ENCODE data around the gene STAT5B.
"Not testable (repeated sequence)": the region's sequence is repeated elsewhere in the genome, so short reads cannot be mapped to it uniquely, and the experiment has no call there.

Gene STAT5B

DNA sequence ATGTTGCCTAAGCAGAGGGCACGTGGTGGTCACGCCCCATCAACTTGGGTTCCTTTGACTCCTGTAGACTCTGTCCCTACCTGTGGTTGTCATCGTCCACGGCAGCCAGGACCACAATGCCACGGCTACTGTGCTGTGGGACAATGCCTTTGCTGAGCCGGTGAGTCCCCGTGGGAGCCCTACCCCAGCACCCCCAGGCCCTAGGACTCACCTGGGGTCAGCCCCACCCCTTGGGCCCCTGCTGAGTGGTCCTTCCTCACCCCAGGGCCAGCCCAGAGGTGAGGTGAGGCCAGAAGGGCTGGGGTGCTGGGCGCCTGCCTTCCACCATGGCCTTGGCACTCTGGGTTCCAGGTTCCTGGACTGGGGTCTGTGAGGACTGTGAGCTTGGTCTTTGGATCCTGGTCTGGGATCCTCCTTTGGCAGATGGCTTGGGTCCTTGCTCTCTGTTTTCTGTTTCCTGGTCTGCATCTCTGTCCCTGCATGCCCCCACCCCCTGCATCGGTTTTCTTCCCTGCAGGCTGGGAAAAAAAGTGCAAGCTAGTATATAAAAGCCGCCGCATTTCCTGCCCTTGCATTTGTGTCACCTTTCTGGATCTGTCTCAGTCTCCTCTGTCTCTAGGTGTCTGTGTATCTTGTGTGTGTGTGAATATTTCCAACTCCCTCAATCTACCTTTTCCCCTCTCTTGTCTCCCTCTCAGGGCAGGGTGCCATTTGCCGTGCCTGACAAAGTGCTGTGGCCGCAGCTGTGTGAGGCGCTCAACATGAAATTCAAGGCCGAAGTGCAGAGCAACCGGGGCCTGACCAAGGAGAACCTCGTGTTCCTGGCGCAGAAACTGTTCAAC, 29.6 kb upstream of the STAT5B start:
- Histone ChIP-seq H3K4me3 (ENCODE audit: extremely low read depth, insufficient read depth, low read length, poor library complexity, severe bottlenecking) (no peak overlapping the region), H3K4me1 (ENCODE audit: control insufficient read depth, insufficient read depth, low read length, poor library complexity, severe bottlenecking) (peaks cover 7% of the 10 kb centered on the region), H3K9me3 (ENCODE audit: control insufficient read depth, low read length) (no peaks in the 10 kb centered on the region), H3K27ac (ENCODE audit: low read depth, low read length, severe bottlenecking) (no peak overlapping the region), H3K36me3 (ENCODE audit: control insufficient read depth, insufficient read depth, low read length) (no peaks in the 10 kb centered on the region)
- 84 to 94% methylated on average over 6 to 8 of the region's 18 CpGs for WGBS, 2 experiments (ENCODE audit: insufficient coverage in 2 of 2)

DNA sequence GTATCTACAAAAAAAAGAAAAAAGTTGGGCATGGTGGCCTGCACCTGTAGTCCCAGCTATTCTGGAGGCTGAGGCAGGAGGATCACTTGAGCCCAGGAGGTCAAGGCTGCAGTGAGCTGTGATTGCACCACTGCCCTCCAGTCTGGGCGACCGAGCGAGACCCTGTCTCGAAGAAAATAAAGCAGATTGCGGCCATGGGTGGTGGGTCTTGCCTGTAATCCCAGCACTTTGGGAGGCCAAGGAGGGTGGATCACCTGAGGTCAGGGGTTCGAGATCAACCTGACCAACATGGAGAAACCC, 28.8 kb upstream of the STAT5B start:
- H3K27ac ChIP-seq (ENCODE audit: low read depth, low read length, severe bottlenecking); H3K36me3 ChIP-seq (ENCODE audit: control insufficient read depth, insufficient read depth, low read length); H3K4me1 ChIP-seq (ENCODE audit: control insufficient read depth, insufficient read depth, low read length, poor library complexity, severe bottlenecking); H3K4me3 ChIP-seq (ENCODE audit: extremely low read depth, insufficient read depth, low read length, poor library complexity, severe bottlenecking); H3K9me3 ChIP-seq (ENCODE audit: control insufficient read depth, low read length): not testable (repeated sequence)
- WGBS, 2 experiments (ENCODE audit: insufficient coverage in 2 of 2), result 97 to 100% methylated on average over 5 to 6 of the region's 6 CpGs

DNA sequence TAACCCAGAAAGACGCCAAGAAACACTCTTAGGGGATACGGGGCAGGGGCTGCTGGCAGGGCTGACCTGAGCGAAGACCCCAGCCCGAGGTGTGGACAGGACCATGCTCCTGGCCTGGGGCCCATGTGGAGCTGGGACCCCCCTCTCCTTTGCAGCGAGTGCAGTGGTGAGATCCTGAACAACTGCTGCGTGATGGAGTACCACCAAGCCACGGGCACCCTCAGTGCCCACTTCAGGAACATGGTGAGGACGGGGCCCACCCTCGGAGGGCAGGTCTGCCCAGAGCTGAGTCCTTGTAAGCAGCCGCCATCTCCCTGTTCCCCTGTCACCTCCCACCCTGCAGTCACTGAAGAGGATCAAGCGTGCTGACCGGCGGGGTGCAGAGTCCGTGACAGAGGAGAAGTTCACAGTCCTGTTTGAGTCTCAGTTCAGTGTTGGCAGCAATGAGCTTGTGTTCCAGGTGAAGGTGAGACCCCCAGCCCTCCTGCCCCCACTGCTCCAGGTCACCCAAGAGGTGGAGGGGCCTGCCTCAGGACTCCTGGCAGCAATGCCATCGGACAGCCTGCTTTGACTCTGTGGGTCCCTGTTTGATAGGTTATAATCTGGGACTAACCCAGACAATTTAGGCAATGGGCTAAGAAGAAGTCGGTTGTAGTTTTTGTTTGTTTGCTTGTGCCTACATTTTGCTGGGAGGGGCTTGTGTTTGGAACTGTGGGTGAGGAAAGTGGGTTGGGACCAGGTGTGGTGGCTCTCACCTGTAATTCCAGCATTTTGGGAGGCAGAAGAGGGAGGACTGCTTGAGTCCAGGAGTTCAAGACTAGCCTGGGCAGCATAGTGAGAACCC, 28.2 kb upstream of the STAT5B start:
- no peak overlapping the region for H3K27ac ChIP-seq (ENCODE audit: low read depth, low read length, severe bottlenecking)
- H3K9me3 ChIP-seq (ENCODE audit: control insufficient read depth, low read length), result no peaks in the 10 kb centered on the region
- peaks cover 3% of the 10 kb centered on the region for H3K4me1 ChIP-seq (ENCODE audit: control insufficient read depth, insufficient read depth, low read length, poor library complexity, severe bottlenecking)
- no peaks in the 10 kb centered on the region for H3K36me3 ChIP-seq (ENCODE audit: control insufficient read depth, insufficient read depth, low read length)
- no peak overlapping the region for H3K4me3 ChIP-seq (ENCODE audit: extremely low read depth, insufficient read depth, low read length, poor library complexity, severe bottlenecking)
- 94 to 95% methylated on average over 10 to 15 of the region's 16 CpGs for WGBS, 2 experiments (ENCODE audit: insufficient coverage in 2 of 2)

DNA sequence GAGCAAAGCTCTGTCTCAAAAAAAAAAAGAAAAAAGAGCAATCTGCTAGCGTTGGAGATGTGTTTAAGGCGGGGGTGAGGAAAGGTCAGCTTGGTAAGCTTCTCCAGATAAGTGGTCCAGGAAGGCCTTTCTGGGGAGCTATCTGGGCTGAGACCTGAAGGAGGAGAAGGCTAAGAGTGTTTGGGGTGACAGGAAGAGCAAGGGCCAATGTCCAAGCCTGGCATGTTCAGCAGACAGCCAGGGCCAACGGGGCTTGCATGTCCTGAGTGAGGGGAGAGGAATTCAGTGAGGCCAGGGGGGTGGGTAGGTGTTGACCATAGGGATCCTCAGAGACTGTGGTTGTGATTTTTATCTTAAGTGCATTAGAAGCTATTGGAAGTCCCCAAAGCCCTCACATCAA, 27.5 kb upstream of the STAT5B start:
- H3K4me1 ChIP-seq (ENCODE audit: control insufficient read depth, insufficient read depth, low read length, poor library complexity, severe bottlenecking), result peaks cover 3% of the 10 kb centered on the region
- 87 to 90% methylated on average over 3 of the region's 3 CpGs for WGBS, 2 experiments (ENCODE audit: insufficient coverage in 2 of 2)
- H3K4me3 ChIP-seq (ENCODE audit: extremely low read depth, insufficient read depth, low read length, poor library complexity, severe bottlenecking), result no peak overlapping the region
- no peak overlapping the region for H3K27ac ChIP-seq (ENCODE audit: low read depth, low read length, severe bottlenecking)
- H3K36me3 ChIP-seq (ENCODE audit: control insufficient read depth, insufficient read depth, low read length), result no peaks in the 10 kb centered on the region
- H3K9me3 ChIP-seq (ENCODE audit: control insufficient read depth, low read length), result no peaks in the 10 kb centered on the region

DNA sequence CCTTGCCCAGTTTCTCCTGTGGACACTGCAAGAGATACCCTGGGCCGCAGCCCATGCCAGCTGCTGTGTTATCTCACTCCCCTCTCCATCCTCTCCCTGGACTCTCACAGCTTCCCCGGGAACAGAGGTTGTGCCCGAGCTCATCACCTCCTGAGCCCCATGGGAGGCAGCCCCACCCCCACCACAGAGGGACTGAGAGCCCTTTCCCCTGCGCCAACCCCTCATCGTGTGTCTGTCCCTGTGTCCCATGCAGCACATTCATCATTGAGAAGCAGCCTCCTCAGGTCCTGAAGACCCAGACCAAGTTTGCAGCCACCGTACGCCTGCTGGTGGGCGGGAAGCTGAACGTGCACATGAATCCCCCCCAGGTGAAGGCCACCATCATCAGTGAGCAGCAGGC, 24.8 kb upstream of the STAT5B start:
- H3K9me3 ChIP-seq (ENCODE audit: control insufficient read depth, low read length), result no peaks in the 10 kb centered on the region
- H3K36me3 ChIP-seq (ENCODE audit: control insufficient read depth, insufficient read depth, low read length), result no peaks in the 10 kb centered on the region
- WGBS, 2 experiments (ENCODE audit: insufficient coverage in 2 of 2), result 85 to 87% methylated on average over 9 of the region's 9 CpGs
- no peak overlapping the region for H3K4me3 ChIP-seq (ENCODE audit: extremely low read depth, insufficient read depth, low read length, poor library complexity, severe bottlenecking)
- no peak overlapping the region for H3K27ac ChIP-seq (ENCODE audit: low read depth, low read length, severe bottlenecking)
- H3K4me1 ChIP-seq (ENCODE audit: control insufficient read depth, insufficient read depth, low read length, poor library complexity, severe bottlenecking), result peaks cover 3% of the 10 kb centered on the region

DNA sequence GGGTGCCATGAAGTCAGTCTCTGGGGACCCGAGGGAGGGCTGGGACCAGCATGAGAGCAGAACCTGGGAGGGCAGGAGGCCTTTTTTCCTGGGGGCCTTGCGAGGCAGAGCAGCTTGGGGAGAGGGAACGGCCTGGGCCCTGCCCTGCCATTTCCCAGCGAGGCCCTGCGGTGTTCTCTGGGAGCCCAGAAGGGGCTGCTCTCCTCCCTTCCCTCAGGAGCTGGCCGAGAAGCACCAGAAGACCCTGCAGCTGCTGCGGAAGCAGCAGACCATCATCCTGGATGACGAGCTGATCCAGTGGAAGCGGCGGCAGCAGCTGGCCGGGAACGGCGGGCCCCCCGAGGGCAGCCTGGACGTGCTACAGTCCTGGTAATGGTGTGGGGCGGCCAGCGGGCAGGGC, 23.7 kb upstream of the STAT5B start:
- no CpG with 5 or more reads among the region's 17 CpGs for WGBS, 2 experiments (ENCODE audit: insufficient coverage in 2 of 2)
- not testable (repeated sequence) for H3K4me1 ChIP-seq (ENCODE audit: control insufficient read depth, insufficient read depth, low read length, poor library complexity, severe bottlenecking); H3K27ac ChIP-seq (ENCODE audit: low read depth, low read length, severe bottlenecking); H3K9me3 ChIP-seq (ENCODE audit: control insufficient read depth, low read length); H3K36me3 ChIP-seq (ENCODE audit: control insufficient read depth, insufficient read depth, low read length); H3K4me3 ChIP-seq (ENCODE audit: extremely low read depth, insufficient read depth, low read length, poor library complexity, severe bottlenecking)

DNA sequence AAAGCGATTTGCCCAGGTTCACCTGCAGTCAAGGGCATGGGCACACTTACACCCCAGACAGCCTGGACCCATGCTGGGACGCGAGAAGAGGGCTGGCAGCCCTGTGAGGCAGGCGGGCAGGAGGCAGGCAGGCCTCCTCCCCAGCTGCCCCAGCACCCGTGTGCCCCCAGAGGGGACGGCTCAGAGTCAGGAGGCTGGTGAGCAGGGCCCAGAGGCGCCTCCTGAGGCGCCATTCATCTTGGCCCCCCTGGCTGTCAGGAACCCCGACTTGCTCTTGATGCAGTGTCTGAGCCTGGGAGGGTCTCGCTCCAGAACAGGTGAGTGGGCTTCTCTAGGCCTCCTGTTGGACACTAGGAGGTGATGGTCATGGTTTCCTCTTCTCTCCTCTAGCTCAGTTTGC, 23.2 kb upstream of the STAT5B start:
- H3K27ac ChIP-seq (ENCODE audit: low read depth, low read length, severe bottlenecking); H3K36me3 ChIP-seq (ENCODE audit: control insufficient read depth, insufficient read depth, low read length); H3K9me3 ChIP-seq (ENCODE audit: control insufficient read depth, low read length); H3K4me3 ChIP-seq (ENCODE audit: extremely low read depth, insufficient read depth, low read length, poor library complexity, severe bottlenecking); H3K4me1 ChIP-seq (ENCODE audit: control insufficient read depth, insufficient read depth, low read length, poor library complexity, severe bottlenecking): not testable (repeated sequence)
- WGBS, 2 experiments (ENCODE audit: insufficient coverage in 2 of 2), result 83 to 85% methylated on average over 5 to 6 of the region's 10 CpGs

DNA sequence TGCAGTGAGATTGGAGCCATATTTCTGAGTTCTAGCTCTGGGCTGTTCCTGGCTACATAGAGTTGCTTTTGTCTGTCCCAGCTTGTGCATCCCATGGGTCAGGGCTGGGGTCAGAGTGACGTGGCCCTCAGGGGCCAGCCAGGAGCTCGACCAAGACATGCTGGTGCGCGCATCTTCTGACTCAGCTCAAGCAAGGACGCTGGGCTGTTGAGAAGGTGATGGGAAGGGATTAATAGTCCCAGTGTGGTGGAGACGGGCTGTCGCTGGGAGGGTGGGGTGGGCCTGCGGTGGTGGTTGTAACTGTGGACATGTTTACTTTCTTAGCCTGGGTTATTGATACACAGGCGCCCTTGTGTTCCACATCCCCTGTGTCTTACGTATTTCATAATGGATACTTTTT, 21.6 kb upstream of the STAT5B start:
- not testable (repeated sequence) for H3K9me3 ChIP-seq (ENCODE audit: control insufficient read depth, low read length); H3K36me3 ChIP-seq (ENCODE audit: control insufficient read depth, insufficient read depth, low read length); H3K4me3 ChIP-seq (ENCODE audit: extremely low read depth, insufficient read depth, low read length, poor library complexity, severe bottlenecking); H3K27ac ChIP-seq (ENCODE audit: low read depth, low read length, severe bottlenecking); H3K4me1 ChIP-seq (ENCODE audit: control insufficient read depth, insufficient read depth, low read length, poor library complexity, severe bottlenecking)
- WGBS, 2 experiments (ENCODE audit: insufficient coverage in 2 of 2), result 86% methylated on average over 2 of the region's 10 CpGs; no CpG with 5 or more reads in 1 of the 2 experiments

DNA sequence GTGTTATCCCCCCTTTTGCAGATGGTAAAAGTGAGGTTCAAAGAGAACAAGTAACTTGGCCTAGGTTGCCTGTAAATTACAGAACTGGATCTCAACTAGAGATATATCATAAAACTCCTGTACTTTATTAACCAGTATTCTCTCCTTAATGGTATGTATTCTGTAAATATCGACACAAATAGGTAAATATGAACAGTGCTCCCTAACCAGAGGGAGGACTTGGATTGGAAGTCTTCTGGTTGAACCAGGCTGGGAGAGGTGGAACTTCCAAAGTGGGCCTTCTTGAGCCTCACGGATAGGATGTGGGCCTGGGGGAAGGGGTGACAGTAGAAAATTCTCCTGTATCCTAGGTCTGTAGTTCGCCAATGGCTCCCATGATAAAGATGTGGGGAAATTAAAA, 19.8 kb upstream of the STAT5B start:
- WGBS, 2 experiments (ENCODE audit: insufficient coverage in 2 of 2), result 100% methylated on average over 1 of the region's 3 CpGs; no CpG with 5 or more reads in 1 of the 2 experiments
- H3K4me1 ChIP-seq (ENCODE audit: control insufficient read depth, insufficient read depth, low read length, poor library complexity, severe bottlenecking), result no peaks in the 10 kb centered on the region
- no peak overlapping the region for H3K27ac ChIP-seq (ENCODE audit: low read depth, low read length, severe bottlenecking)
- H3K9me3 ChIP-seq (ENCODE audit: control insufficient read depth, low read length), result no peaks in the 10 kb centered on the region
- H3K4me3 ChIP-seq (ENCODE audit: extremely low read depth, insufficient read depth, low read length, poor library complexity, severe bottlenecking), result no peak overlapping the region
- no peaks in the 10 kb centered on the region for H3K36me3 ChIP-seq (ENCODE audit: control insufficient read depth, insufficient read depth, low read length)

DNA sequence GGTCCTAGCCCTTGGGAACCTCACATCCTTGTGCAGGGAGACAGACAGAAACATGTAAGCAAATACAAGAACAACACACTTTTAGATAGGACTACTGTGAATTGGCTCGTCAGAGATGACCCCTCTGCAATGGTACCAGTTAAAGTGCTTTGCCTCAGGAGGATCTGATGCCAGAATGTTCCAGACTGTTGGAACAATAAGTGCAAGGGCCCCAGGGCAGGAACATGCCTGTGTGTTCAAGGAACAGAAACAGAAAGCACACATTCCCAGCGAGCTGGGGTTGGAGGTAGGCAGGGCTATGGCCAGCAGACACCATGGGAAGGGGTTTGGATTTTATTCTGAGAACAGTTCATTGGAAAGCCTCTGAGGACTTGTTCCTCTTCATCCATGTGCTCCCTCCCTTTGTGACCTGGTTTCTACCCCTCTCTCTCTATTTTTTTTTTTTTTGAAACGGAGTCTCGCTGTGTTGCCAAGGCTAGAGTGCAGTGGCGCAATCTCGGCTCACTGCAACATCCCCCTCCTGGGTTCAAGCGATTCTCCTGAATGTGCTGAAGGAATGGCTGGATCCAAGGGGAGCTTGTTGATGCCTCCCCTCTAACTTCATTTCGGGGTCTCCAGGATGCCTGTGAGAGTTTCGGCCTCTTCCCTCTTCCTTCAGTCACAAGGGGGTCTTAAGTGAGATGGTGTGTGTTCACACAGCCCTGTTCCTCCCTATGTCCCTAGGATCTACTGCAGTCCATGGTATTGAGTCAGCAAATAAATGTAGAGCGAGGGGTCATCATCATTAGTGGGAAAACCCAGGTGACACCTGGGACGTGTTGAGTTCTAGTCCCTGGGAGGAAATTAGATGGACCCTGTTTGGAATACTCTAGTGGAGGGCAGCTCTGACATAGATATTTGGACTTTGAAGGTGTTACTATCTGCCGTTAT, 18.5 kb upstream of the STAT5B start:
- Histone ChIP-seq H3K36me3 (ENCODE audit: control insufficient read depth, insufficient read depth, low read length) (no peaks in the 10 kb centered on the region), H3K9me3 (ENCODE audit: control insufficient read depth, low read length) (no peaks in the 10 kb centered on the region), H3K27ac (ENCODE audit: low read depth, low read length, severe bottlenecking) (no peak overlapping the region), H3K4me3 (ENCODE audit: extremely low read depth, insufficient read depth, low read length, poor library complexity, severe bottlenecking) (no peak overlapping the region), H3K4me1 (ENCODE audit: control insufficient read depth, insufficient read depth, low read length, poor library complexity, severe bottlenecking) (no peaks in the 10 kb centered on the region)
- 84 to 95% methylated on average over 7 of the region's 12 CpGs for WGBS, 2 experiments (ENCODE audit: insufficient coverage in 2 of 2)

Data from mesodermal cell (in vitro differentiated cells).